Hepatocyte (in vitro differentiated cells): Measurements from ENCODE around the gene CNOT4.

Experiments
- CTCF ChIP-seq: fragments of 200-600 bp; sonication (generic); IDR thresholded peaks from 2 replicates; pipeline ENCODE4 v1.5.1; 2016; ENCODE audit warnings: antibody characterized with exemption, mild to moderate bottlenecking; ENCODE audit not compliant: poor library complexity
- EZH2 ChIP-seq: fragments of 200-600 bp; sonication (generic); IDR thresholded peaks from 2 replicates; pipeline ENCODE4 v1.6.1; 2016; ENCODE audit warnings: antibody characterized with exemption, mild to moderate bottlenecking, borderline replicate concordance
- EZH2phosphoT487 ChIP-seq: fragments of 200-600 bp; sonication (generic); IDR thresholded peaks from one replicate; pipeline ENCODE4 v1.6.1; 2018; ENCODE audit warnings: antibody characterized with exemption, mild to moderate bottlenecking, low read depth, moderate library complexity; ENCODE audit not compliant: unreplicated experiment, severe bottlenecking

GRCh38 chr7:135374736-135375135 lies 135.2 kb downstream of the CNOT4 start:
- no peak for TF ChIP-seq CTCF
- TF ChIP-seq EZH2phosphoT487, result no peak
- no peak for TF ChIP-seq EZH2
